GM15510 (cell line): ENCODE data around the gene DIS3L2.

Source experiments
- POLR2A ChIP-seq: IDR thresholded peaks from 3 replicates; pipeline ENCODE4 v1.6.1; 2011; ENCODE audit warnings: borderline replicate concordance; ENCODE audit not compliant: insufficient read length; ENCODE audit errors: extremely low read depth

DIS3L2 gene

GRCh38 chr2:232183279-232183678 is 221.8 kb downstream of the DIS3L2 start:
- no peak for TF ChIP-seq POLR2A

GRCh38 chr2:232184346-232184745 is 222.8 kb downstream of the DIS3L2 start:
- no peak for TF ChIP-seq POLR2A

GRCh38 chr2:232190796-232191195 is 229.3 kb downstream of the DIS3L2 start:
- TF ChIP-seq POLR2A = no peak

GRCh38 chr2:232195487-232195886 is 234.0 kb downstream of the DIS3L2 start:
- no peak for TF ChIP-seq POLR2A

GRCh38 chr2:232196802-232197201 is 235.3 kb downstream of the DIS3L2 start:
- TF ChIP-seq POLR2A = no peak

GRCh38 chr2:232200195-232200594 is 238.7 kb downstream of the DIS3L2 start:
- no peak for TF ChIP-seq POLR2A

- no peak for TF ChIP-seq POLR2A
These were observed 241.8 kb downstream of the DIS3L2 start for GRCh38 chr2:232203166-232203891.

GRCh38 chr2:232203936-232204335 is 242.4 kb downstream of the DIS3L2 start:
- TF ChIP-seq POLR2A = no peak

- TF ChIP-seq POLR2A = no peak
These were observed 243.0 kb downstream of the DIS3L2 start for GRCh38 chr2:232204457-232204931.

GRCh38 chr2:232207174-232207573 is 245.7 kb downstream of the DIS3L2 start:
- no peak for TF ChIP-seq POLR2A

- no peak for TF ChIP-seq POLR2A
These were observed 248.8 kb downstream of the DIS3L2 start for GRCh38 chr2:232210306-232210705.

- no peak for TF ChIP-seq POLR2A
These were observed 250.5 kb downstream of the DIS3L2 start for GRCh38 chr2:232211743-232212686.

GRCh38 chr2:232213176-232213575 is 251.7 kb downstream of the DIS3L2 start:
- TF ChIP-seq POLR2A = no peak

- no peak for TF ChIP-seq POLR2A
These were observed 252.5 kb downstream of the DIS3L2 start for GRCh38 chr2:232214053-232214452.

GRCh38 chr2:232216028-232216427 is 254.5 kb downstream of the DIS3L2 start:
- no peak for TF ChIP-seq POLR2A
